Fibroblast of the aortic adventitia (primary cell): Measurements from ENCODE around the gene MAL. TPM values are rescaled to one million over a fixed set of nuclear protein-coding genes. Genes with fewer than 3 reads are reported as not detected.

Source experiments
- DNase-seq: peaks from one replicate; pipeline ENCODE4 v3.0.0-alpha.2; 2010; ENCODE audit warnings: low read depth
- H3K4me3 ChIP-seq: 2 replicates; pipeline ENCODE4 v1.5.1; 2011; ENCODE audit warnings: low read depth, mild to moderate bottlenecking, control low read depth, low read length, moderate library complexity
- total RNA-seq: library from RNA; depleted of rRNA; stranded (reverse); fragments of >200 nt; gene quantifications from 2 replicates; pipeline ENCODE4 v1.2.3, GENCODE V29; 2012; ENCODE audit warnings: low replicate concordance
- TF ChIP-seq, protein P1 (sequence below): IDR thresholded peaks from 2 replicates; pipeline ENCODE4 v1.5.1; 2011; ENCODE audit warnings: mild to moderate bottlenecking, low read length, control low read depth, inconsistent platforms; ENCODE audit not compliant: insufficient read depth

MAL gene
- total RNA-seq = not detected in 2 replicates

DNA sequence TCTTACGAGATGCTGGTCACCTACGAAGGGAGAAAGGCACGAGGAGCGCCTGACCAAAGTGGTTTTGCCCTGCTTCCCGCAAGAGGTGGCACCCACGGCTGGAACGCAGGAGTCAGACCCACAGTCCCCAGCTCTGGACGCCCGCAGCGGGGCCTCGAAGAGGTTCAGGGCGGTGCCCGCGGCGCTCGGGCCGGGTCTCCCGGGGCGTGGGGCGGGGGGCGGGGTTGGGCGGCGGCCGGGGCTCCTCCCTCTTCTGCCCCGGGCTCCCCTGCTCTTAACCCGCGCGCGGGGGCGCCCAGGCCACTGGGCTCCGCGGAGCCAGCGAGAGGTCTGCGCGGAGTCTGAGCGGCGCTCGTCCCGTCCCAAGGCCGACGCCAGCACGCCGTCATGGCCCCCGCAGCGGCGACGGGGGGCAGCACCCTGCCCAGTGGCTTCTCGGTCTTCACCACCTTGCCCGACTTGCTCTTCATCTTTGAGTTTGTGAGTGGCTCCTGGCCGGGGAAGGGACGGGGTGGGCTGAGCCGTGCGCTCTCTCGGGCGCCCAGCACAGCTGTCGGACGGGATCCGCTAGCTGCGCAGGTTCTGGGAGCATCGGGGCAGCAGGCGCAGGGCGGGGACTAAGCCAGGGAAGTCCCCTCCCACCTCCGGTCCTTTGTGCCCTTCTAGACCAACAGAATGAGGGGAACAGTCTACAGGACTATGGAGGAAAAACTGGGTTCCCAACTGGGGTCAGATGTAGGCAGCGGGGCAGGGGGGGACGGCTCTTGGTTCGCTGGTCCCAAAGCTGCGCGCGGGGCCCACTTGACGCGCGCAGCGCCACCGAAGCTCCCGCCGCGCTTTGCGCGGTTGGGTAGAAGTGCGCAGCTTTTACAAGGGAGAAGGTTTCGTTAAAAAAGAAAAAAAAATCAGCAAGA, at the start of gene MAL:
Gene MAL (plus strand): TSS at position 303 of the 914 bp plus-strand sequence. CDS start 85 bp downstream, at position 388.
- TF ChIP-seq, protein P1, sequence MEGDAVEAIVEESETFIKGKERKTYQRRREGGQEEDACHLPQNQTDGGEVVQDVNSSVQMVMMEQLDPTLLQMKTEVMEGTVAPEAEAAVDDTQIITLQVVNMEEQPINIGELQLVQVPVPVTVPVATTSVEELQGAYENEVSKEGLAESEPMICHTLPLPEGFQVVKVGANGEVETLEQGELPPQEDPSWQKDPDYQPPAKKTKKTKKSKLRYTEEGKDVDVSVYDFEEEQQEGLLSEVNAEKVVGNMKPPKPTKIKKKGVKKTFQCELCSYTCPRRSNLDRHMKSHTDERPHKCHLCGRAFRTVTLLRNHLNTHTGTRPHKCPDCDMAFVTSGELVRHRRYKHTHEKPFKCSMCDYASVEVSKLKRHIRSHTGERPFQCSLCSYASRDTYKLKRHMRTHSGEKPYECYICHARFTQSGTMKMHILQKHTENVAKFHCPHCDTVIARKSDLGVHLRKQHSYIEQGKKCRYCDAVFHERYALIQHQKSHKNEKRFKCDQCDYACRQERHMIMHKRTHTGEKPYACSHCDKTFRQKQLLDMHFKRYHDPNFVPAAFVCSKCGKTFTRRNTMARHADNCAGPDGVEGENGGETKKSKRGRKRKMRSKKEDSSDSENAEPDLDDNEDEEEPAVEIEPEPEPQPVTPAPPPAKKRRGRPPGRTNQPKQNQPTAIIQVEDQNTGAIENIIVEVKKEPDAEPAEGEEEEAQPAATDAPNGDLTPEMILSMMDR = no peak
- H3K4me3 ChIP-seq = no peak within 1 kb of the TSS
- no peak for DNase-seq

DNA sequence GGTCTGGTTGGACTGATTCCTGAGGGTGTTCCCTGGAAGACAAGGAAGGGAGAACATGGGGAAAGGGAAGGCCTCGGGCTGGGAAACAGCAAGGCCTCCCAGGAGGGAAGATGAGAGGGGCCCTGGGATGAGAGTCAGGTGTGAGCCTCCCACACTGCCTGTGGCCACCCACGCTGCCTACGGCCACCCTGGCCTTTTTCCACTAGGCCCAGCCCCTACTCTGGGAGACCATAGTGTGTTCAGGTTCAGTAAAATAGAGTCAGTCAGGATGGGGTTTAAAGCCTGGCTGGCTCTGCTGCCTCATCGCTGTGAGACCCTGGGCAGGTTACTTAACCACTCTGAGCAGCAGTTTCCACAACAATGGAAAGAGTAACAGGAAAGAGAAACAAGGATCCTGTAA, 47.7 kb upstream of the MAL start:
- TF ChIP-seq, protein P1 = no peak
- DNase-seq = no peak
- no peak overlapping the region for H3K4me3 ChIP-seq

GRCh38 chr2:94978917-94979316, 46.6 kb upstream of the MAL start:
- H3K4me3 ChIP-seq = no peak overlapping the region
- DNase-seq = no peak
- TF ChIP-seq, protein P1 = no peak

- no peak overlapping the region for H3K4me3 ChIP-seq
- TF ChIP-seq, protein P1 = no peak
- DNase-seq = no peak
Observed at GRCh38 chr2:94979406-94980375, 45.8 kb upstream of the MAL start.

DNA sequence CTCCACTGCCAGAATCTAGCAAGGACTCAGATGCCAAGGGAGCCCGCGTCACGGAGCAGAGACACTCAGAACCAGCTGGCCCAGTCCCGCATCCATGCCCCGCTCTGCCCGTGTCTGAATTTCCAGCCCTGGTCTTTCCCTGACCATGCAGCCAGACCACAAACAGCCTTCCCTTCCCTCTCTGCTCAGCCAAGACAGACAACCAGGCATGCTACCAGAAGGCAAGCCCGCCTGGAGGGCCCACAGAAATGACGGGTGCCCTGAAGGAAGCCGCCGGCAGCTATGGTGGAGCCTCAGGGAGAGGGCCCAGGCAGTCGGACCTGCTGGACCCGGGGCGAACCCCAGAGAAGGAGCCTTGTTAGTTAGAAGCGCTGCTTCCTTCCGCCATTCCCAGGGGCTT, 45.1 kb upstream of the MAL start:
- no peak overlapping the region for H3K4me3 ChIP-seq
- TF ChIP-seq, protein P1 = no peak
- no peak for DNase-seq

DNA sequence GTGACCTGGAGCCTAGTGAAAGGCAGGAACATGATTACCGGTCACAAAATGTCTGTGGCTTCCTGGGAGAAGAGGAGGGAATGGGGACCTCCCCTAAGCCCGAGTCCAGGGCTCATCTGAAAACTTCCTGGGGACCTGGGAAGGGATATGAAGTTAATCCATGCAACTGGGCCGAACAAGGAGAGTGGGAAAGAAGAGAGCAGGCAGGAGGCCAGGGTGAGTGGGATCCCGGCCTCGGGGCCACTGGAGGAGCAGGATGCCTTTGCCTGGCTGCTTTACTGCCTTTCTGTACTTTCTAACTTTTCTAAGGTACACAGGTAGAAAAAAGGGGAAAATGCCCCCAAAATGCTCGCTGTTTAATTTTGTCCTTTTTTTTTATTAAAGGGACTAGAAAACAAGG, 43.4 kb upstream of the MAL start:
- TF ChIP-seq, protein P1 = no peak
- H3K4me3 ChIP-seq = no peak overlapping the region
- no peak for DNase-seq
